ENCODE data around the gene ABHD14A. TPM values are rescaled to one million over a fixed set of nuclear protein-coding genes. Genes with fewer than 3 reads are reported as not detected.

ABHD14A gene
- total RNA-seq, 1 donor from 2014 or later = 14.8 TPM

DNA sequence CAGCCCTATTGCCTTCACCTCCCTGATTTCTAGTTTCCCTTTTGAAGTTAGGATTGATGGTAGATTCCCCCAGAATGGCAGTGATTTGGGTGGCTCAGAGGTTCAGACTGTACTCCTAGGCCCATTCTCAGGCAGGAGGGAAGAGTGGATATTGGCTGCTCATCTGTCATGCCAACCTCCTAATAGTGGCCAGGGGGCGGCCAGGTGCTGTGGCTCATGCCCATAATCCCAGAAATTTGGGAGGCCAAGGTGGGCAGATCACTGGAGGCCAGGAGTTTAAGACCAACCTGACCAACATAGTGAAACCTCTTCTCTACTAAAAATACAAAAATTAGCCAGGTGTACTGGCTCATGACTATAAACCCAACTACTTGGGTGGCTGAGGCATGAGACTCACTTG is 44.4 kb upstream of the ABHD14A start:
- H3K27ac Mint-ChIP-seq = no peak overlapping the region
- no peaks in the 10 kb centered on the region for H3K4me1 Mint-ChIP-seq
- TF ChIP-seq CTCF (IDR thresholded peaks at IDR 0.05; ENCODE audit: unreplicated experiment) = no peak
- no peaks in the 10 kb centered on the region for H3K27me3 Mint-ChIP-seq (ENCODE audit: low read depth)
- peaks cover 13% of the 10 kb centered on the region for H3K36me3 Mint-ChIP-seq
- no peak overlapping the region for H3K4me3 Mint-ChIP-seq
- H3K9me3 Mint-ChIP-seq = no peaks in the 10 kb centered on the region
- DNase-seq (ENCODE audit: low spot score in 2 of 2, unreplicated experiment in 2 of 2) = no peak

DNA sequence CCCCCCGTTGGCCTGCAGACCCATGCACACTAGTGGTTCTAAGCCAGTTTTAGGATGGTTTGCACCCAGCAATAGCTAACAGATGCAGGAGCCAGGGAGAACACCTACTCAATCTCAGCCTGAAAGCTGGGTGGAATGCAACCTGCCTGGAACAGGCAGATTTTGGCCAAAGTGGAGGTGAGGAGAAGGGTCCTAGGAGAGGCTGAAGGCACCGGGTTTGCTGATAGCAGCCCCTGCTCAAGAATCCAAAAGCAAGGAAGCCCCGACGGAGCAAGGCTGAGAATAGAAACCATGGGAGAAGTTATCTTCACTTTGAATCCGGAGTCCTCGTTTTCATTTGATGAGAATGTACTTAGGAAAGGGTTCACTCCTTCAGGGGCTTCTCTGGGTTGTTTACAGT is 43.1 kb upstream of the ABHD14A start:
- no peaks in the 10 kb centered on the region for H3K27me3 Mint-ChIP-seq (ENCODE audit: low read depth)
- no peak for TF ChIP-seq CTCF (IDR thresholded peaks at IDR 0.05; ENCODE audit: unreplicated experiment)
- H3K36me3 Mint-ChIP-seq = peaks cover 17% of the 10 kb centered on the region
- H3K4me3 Mint-ChIP-seq = no peak overlapping the region
- H3K4me1 Mint-ChIP-seq = no peaks in the 10 kb centered on the region
- no peaks in the 10 kb centered on the region for H3K9me3 Mint-ChIP-seq
- peak in 1 of 2 experiments; percentile 16 for DNase-seq (ENCODE audit: low spot score in 2 of 2, unreplicated experiment in 2 of 2)
- no peak overlapping the region for H3K27ac Mint-ChIP-seq

DNA sequence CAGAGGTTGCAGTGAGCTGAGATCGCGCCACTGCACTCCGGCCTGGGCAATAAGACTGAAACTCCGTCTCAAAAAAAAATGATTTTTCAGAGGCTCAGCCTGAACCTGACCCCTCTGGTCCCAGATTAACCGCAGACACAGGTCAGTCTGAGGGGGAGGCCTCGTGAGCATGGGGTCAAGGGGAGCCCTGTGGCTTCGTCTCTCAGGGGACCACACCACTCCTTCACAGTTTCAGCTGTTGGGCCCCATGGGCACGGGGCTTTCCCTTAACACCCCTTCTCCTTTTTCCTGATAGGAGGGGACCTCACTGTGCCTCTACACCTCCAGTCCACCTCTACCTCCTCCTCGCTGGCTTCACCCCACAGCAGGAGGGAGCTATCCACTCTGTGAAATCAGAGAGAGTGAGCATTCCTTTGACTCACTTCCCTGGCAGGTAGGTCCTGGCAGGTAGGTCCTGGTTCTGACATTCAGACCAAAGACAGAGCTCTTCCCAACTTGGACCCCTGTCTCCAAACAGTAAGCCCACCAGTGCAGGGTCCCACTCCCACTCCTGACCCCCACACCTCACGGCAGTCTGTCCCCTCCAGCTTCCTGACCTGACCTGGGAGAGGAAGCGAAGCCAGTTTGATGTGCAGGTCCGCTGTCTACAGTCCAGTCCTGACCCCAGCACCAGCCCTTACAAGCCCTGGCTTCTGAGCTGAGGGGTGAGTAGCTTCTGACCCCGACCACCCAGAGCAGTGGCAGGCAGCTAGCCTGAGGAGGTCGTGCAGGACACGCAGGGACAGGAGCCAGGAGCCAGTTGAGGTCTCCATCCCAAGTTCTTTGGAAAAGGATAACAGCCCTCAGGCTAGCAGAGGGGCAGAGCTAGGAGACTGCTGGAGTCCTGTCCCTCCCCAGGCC is 42.1 kb upstream of the ABHD14A start:
- TF ChIP-seq CTCF (IDR thresholded peaks at IDR 0.05; ENCODE audit: unreplicated experiment) = no peak
- H3K9me3 Mint-ChIP-seq = no peaks in the 10 kb centered on the region
- H3K27ac Mint-ChIP-seq = no peak overlapping the region
- H3K27me3 Mint-ChIP-seq (ENCODE audit: low read depth) = no peaks in the 10 kb centered on the region
- no peaks in the 10 kb centered on the region for H3K4me1 Mint-ChIP-seq
- no peak for DNase-seq (ENCODE audit: low spot score in 2 of 2, unreplicated experiment in 2 of 2)
- H3K36me3 Mint-ChIP-seq = peaks cover 17% of the 10 kb centered on the region
- no peak overlapping the region for H3K4me3 Mint-ChIP-seq

- no peak overlapping the region for H3K4me3 Mint-ChIP-seq
- no peak overlapping the region for H3K27ac Mint-ChIP-seq
- H3K36me3 Mint-ChIP-seq = peaks cover 17% of the 10 kb centered on the region
Observed at GRCh38 chr3:51933471-51934138, 41.3 kb upstream of the ABHD14A start.

More at GRCh38 chr3:51933471-51934138, 41.3 kb upstream of the ABHD14A start:
- no peaks in the 10 kb centered on the region for H3K9me3 Mint-ChIP-seq
- no peak for TF ChIP-seq CTCF (IDR thresholded peaks at IDR 0.05; ENCODE audit: unreplicated experiment)
- no peaks in the 10 kb centered on the region for H3K4me1 Mint-ChIP-seq
- no peaks in the 10 kb centered on the region for H3K27me3 Mint-ChIP-seq (ENCODE audit: low read depth)
- peak in 1 of 2 experiments; percentile 31 for DNase-seq (ENCODE audit: low spot score in 2 of 2, unreplicated experiment in 2 of 2)

All from mesothelial cell of epicardium (in vitro differentiated cells).